NCI-H187 treated with DMSO at 0.1 percent for 48 hours (cell line): ENCODE measurements around the gene AVPR2.

Source experiments
- DNase-seq: peaks from one replicate; lab custom pipeline; 2025; lab: John Stamatoyannopoulos, UW

The AVPR2 gene

DNA sequence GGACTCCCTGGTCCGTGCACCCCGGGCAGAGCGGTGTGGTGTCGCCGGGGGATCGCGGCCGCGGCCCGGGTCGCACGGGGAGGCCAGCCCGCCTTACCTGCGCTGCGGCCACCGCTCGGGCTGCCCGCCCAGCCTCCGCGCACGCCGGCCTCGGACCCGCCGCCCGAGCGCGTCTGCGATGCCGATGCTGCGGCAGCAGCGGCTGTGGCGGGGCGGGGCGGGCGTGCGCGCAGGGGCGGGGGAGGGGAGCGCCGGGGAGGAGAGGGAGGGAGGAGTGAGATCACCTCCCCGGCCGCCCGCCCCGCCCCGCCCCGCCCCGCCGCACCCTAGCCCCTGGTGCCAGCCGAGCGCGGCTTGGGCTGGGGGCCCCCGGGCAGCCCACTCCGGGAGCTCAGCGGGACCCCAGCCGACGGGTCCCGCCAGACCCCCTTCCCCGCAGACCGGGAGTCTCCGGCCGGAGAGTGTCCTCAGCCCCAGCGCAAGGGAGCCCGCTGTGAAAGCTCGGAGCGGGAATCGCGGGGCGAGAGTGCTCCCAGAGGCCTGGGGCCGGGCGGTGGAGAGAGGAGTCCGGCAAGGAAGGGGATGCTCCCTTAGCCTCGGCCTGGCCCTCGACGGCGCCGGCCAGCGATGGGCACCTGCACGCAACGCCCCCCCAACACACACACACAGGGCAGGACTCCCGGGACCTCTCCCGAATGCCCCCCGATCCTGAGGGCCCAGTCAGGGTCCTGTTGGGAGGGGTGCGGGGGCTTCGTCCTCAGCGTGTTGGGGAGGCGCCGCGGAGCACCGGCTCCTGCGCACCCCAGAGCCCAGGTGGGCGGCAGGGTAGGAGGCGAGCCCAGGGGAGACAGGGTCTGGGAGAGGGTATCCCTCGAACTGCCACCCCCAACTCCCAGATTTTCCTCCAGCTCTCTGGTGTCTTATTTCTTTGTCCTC, 18.2 kb upstream of the AVPR2 start, which contains the start of gene L1CAM:
Gene L1CAM, minus strand, starts transcription at position 206 of the 936 bp plus-strand sequence. CDS start 10,337 bp downstream, outside the sequence.
- no peak for DNase-seq

DNA sequence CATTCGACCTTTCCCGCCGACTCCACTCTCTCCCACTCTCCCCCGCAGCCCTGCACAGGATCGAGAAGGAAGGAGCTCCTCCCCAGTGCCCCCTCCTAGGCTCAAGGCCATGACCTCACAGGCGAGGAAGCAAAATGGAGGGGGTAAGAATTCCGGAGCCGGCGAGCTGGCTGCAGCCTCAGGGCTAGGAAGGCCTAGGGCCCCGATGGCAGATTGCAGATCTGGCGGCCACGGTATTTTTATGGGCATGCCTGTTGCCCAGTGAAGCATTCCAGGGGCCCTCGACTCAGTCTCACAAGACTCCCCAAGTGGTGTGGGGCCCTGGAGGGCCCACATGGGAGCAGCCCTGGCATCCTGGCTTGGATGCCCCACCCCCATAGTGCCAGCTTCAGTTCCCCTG, 17.6 kb upstream of the AVPR2 start:
- DNase-seq = no peak

DNA sequence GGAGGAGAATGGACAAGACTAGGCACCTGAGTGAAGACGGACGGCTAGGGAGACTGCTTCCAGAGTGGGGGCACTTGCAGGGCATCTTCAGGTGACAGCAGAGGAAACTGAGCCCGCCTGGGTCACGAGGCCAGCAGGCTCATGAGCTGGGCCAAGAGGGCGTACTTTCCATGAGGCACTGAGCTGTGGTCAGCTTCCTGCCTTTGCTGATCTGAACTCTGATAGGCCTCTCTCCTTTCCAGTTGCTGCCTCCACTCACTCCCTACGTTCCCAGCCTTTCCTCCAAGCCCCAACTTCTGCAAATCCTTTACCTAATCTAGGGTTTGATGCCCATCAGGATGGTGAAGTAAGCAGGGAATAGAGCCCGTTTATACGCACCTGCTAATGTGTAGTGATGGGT, 17.1 kb upstream of the AVPR2 start:
- DNase-seq = no peak

DNA sequence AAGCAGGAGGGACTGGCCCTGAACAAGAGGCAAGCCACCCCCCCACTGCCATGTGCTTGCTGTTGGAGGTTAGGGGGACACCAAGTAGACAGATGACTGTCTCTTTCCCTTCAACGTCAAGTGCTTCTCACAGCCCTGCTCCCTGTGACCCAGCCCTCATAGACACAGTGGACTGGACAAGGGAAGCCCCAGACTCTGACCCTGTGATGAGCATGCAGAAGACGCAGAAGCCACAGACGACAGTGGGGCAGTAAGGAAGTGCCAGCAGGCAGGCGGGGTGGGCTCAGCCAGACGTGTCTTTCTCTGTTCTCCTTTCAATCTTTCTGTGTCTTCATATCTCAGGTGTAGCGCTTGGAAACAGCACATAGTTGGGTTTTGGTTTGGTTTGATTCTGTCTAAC, 16.1 kb upstream of the AVPR2 start:
- DNase-seq = no peak

DNA sequence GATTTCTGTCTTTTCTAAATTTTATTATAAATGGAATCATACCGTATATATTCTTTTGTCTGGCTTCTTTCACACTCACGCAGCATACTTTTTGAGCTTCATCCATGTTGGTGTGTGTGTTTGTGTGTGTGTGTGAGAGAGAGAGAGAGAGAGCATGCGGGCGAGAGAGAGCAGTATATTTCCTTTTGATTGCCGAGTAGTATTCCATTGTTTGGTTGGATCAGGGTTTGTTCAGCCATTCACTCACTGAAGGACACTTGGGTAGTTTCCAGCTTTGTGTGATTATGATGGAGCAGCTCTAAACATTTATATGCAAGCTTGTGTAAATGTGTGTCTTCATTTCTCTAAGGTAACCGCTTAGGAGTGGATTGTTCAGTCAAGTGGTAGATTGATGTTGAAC, 15.3 kb upstream of the AVPR2 start:
- no peak for DNase-seq

DNA sequence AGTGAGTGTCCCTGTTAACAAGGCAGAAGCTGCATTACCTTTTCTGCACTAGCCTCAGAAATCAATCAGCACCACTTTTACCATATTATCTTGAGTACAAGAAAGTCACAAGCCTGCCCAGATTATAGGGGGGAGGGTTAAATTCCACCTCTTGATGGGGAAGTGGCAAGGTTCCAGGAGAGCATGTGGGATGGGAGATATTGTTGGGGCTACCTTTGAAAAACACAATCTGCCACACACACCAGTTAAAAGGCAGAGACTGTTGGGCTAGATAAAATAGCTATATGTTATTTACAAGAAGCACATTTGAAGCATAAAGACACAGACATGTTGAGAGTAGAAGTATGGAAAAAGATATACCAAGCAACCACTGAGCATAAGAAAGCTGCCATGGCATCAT, 6.6 kb upstream of the AVPR2 start:
- no peak for DNase-seq

DNA sequence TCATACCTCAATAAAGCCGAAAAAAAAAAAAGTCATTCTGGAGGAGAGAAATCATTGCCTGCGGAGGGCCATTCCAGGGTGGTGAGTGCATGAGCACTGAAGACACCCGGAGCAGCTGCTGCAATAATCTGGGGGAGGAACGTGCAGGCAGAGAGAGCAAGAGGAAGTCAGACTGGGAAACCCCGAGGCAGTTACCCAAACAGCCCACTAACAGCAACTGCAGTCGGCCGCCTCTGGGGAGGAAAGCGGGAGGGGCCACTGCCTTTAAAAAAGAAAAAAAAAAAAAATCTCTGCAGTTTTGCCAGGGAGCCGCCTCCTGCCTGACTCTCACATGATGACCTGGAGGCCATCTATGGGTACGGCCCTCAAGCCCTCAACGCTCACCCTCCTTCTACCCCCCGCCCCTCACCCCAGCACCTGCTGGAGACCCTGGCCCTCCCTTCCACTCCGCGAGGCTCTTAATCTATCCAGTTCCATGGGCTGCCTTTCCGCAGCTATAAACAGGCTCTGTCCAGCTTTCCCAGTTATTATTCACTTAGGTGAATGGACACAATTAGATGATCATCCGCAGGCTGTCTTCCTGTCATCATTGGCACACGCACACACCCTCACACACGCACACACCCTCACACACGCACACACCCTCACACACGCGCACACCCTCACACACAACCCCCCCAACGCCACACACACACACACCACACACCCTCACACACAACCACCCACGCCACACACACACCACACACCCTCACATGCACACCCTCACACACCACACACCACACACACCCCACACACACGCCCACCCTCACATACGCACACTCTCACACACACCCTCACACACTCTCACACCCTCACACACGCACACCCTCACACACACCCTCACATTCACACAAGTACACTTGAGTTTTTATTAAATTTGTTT, 3.4 kb upstream of the AVPR2 start:
- DNase-seq = no peak

DNA sequence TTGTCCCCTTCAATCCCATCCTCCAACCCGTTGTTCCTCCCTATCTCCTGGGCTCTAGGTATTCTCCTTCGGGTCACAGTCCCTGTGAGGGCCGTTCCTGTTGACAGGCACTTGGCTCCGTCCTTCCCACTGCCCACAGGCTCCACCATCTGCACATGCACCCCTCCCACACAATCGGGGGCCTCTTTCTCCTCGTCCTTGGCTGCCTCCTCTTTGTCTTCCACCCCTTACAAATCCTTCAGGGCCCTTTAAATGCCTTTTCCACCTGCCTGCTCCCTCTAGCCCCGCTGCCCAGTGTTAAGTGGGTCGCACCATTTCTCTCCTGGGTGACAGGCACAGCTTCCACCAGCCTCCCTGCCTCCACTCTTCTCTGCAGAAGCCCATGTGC, 2.7 kb upstream of the AVPR2 start:
- no peak for DNase-seq

DNA sequence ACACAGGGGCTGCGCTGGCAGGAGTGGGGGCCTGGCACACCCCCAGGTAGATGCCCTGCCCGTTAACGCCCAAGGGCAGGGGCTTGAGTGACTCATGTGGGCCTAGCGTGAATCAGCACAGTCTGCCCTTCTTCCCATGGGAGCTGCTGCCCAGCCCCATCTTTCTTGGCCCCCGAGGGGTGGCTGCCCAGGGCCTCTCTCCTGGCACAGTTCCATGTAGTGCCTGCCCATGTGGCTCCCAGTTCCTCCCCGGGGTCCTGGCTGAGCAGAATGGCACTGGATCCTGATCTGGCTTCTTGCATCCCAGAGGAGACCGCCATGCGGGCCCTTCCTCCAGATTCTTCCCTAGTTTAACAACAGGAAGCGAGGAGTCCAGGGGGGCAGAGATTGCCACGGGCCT, 2.1 kb upstream of the AVPR2 start:
- DNase-seq = no peak

DNA sequence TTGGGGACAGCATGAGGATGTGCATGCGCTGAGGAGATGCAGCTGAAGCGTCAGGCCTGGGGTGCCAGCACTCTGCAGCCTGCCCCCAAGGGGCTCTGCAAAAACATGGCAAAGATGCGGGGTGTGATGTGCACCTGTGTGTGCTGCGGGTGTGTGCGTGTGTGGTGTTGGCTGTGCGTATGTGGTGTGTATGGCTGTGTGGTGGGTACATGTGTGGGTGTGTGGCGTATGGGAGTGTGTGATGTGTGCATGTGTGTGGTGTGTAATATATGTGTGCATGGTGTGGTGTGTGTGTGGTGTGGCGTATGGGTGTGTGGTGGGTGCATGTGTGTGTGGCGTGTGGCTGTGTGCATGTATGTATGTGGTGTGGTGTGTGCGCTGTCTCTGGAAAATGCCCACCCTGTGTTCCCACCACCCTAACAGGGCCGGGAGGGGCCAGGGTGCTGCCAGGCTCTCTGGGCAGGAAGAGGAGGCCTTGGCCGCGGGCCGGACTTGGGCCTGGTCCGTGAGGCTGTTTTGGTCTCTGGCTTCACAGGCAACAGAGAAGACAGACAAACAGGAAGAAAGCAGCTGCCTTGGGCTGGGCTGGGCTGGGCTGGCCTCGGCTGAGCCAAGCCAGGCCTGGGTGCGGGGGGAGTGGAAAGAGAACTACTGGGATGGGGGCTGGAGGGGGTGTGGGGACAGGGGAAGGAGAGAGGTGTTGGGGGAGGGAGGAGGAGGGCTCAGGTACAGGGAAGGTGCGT, 1.1 kb upstream of the AVPR2 start:
- no peak for DNase-seq

DNA sequence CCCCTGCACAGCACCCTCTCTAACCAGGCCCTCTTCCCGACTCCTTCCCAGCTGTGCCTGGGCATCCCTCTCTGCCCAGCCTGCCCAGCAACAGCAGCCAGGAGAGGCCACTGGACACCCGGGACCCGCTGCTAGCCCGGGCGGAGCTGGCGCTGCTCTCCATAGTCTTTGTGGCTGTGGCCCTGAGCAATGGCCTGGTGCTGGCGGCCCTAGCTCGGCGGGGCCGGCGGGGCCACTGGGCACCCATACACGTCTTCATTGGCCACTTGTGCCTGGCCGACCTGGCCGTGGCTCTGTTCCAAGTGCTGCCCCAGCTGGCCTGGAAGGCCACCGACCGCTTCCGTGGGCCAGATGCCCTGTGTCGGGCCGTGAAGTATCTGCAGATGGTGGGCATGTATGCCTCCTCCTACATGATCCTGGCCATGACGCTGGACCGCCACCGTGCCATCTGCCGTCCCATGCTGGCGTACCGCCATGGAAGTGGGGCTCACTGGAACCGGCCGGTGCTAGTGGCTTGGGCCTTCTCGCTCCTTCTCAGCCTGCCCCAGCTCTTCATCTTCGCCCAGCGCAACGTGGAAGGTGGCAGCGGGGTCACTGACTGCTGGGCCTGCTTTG, 1.1 kb downstream of the AVPR2 start:
- DNase-seq = no peak

DNA sequence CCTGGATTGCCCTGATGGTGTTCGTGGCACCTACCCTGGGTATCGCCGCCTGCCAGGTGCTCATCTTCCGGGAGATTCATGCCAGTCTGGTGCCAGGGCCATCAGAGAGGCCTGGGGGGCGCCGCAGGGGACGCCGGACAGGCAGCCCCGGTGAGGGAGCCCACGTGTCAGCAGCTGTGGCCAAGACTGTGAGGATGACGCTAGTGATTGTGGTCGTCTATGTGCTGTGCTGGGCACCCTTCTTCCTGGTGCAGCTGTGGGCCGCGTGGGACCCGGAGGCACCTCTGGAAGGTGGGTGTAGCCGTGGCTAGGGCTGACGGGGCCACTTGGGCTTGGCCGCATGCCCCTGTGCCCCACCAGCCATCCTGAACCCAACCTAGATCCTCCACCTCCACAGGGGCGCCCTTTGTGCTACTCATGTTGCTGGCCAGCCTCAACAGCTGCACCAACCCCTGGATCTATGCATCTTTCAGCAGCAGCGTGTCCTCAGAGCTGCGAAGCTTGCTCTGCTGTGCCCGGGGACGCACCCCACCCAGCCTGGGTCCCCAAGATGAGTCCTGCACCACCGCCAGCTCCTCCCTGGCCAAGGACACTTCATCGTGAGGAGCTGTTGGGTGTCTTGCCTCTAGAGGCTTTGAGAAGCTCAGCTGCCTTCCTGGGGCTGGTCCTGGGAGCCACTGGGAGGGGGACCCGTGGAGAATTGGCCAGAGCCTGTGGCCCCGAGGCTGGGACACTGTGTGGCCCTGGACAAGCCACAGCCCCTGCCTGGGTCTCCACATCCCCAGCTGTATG, 1.8 kb downstream of the AVPR2 start:
- no peak for DNase-seq

DNA sequence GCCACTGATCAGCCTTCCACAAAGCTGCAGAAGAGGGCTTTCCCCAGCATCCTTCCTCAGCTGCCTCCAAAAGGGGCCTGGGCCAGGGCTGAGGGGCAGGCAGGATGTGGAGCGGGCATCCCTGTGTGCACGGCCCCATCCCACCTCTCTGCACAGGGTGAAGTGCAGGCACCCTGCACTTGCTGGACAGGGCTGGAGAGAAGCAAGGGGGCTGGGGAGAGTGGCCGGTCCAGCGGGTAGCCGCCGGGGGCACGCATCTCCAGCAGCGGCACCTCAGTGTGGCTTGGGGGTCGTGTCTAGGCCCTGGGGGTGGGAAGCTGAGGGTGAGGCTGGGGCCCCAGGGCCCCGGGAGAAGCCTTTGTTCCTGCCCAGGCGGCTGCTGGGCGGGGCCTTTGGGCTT, 3.0 kb downstream of the AVPR2 start:
- no peak for DNase-seq

DNA sequence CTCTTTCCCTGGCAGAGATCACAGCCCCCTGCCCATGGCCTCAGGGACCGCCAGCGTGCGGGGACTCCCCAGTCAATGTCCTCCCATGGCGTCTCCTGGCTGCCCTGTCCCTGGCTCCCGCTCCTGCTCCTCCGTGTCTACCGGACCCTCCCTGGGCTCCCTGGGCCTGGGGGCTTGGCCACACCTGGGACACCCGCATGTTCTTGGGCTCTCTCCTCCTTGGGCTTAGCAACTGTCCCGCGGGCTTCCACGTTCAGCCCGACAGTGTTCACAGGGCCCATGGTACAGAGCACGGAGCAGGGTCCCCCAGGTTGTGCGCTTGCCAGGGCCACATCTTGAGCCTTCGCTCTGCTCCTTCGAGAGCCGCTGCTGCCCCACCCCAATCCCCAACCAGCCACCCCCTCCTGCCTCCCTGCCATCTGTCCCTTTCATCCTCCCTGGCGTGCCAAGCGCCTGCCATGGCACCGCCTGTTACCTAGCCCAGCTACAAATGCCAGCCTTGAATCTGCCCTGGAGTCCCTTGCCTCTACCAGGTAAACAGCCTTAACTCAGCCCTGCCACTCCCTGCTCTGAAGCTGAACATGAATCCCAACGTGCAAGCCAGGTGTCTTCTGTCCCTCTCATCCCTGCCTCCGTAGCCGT, 3.9 kb downstream of the AVPR2 start:
- no peak for DNase-seq

DNA sequence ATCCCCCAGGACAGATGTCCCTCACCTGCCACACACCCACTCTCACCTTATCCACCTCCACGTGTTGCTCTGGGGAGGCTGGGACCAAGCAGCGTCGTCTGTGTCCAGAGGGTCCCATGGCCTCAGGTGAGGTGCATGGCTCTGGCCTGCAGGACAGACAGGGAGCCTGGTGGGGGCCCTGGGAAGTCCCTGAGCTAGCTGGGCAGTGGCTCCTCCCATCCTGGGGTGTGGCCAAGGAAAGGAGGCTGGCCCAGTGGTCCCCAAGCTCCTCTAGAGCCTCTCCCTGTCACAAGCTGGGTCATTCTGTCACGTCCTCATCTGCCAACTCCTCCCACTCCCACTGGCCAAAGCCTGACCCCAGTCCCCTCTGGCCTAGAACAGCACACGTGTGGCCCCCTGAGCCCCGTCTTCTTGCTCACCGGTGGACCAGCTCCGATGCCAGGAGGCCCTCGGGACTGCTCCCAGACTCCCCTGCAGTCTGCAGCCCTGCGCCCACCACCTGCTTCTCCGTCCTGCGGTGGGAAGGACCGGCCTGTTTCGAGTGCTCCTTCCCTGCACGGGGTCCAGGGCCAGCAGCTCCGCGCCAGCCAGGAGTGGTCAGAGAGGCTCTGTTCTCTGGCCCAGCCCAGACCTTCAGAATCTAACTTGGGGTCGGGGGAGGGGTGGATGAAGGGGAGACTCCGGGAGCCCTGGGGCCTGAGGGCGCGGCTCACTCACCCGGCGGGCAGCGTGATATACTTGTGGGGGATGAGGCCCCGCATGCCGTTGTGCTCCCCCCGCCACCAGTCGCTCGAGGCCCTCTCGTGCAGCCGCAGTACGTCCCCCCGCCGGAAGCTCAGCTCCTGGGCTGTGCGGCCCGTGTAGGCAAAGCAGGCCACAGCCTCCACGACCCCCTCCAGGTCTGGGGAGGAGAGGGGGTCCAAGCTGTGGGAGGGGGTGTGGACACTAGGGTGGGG, 4.8 kb downstream of the AVPR2 start:
- DNase-seq = no peak

DNA sequence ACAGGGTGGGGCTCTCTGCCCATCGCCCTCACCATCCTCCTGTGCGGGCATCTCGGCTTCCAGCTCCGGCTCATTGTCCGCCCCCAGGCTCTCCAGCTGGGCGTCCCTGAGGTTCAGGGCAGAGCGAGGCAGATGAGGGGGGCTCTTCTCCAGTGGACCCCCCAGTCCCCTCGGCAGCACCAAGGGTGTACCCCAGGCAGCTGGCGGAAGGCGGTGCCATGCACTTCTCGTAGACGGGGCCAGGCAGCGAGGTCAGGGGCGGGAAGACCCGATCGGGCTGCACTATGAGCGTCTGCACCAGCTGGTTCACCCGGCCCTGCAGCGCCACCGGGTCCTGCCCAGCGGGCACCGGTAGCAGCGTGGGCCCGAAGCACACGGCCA, 5.5 kb downstream of the AVPR2 start:
- no peak for DNase-seq

DNA sequence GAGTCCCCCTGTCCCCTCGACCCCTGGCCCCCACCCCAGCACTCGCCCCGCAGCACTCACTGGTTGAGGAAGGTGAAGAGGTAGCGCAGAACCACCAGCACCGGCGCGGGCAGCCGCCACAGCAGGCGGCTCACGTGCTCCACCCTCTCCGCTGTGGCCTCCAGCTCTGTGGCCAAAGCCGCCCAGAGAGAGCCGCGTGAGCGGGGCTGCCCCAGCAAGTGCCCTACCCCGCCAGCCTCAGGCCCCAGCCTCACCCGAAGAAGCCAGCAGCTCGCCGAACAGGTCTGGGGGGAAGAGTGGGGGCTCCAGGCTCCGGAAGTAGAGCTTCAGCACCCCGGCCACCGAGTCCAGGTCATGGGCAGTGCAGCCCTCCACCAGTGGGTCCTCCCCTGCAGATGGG, 6.0 kb downstream of the AVPR2 start:
- DNase-seq = no peak

DNA sequence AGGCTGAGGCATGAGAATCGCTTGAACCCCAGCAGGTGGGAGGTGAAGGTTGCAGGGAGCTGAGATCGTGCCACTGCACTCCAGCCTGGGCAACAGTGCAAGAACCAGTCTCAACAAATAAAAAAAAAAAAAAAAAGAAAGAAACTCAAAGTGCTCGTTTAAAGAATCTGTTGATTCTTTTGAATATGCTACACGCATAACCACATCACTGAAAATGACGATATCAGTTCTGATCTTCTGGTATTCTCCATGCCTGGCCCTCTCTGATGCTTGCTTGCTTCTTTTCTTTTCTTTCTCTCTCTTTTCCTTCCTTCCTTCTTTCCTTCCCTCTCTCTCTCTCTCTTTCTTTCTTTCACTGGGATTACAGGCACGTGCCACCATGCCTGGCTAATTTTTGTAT, 7.3 kb downstream of the AVPR2 start:
- DNase-seq = no peak

DNA sequence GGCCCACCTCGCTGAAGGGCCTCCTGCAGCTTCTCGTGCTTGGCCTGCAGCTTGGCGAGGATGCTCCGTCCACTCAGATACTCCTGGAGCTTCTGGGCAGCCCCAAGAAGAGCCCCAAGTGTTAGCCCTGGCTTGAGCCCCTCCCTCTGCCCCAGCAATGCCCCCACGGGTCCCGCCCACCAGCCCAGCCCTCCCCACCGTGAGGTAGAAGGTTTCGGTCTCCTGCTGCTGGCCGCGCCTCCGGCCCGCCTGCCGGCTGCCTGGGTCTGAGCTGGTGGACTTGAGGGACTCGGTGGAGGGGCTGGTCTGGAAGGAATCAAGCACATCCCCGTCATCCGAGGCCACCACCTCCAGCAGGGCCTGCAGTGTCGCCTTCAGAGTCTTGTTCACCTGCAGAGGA, 8.7 kb downstream of the AVPR2 start:
- no peak for DNase-seq
